Suprapubic skin (tissue), 4 donors: ENCODE measurements around the gene RPL13. TPM values are rescaled to one million over a fixed set of nuclear protein-coding genes. Genes with fewer than 3 reads are reported as not detected.

ENCODE experiments used
- DNase-seq, 2 donors: peaks; one replicate each; pipeline ENCODE4 v3.0.0-alpha.2; 2019; ENCODE audit warnings: low spot score in 2 of 2
- H3K27ac ChIP-seq: fragments of 200-600 bp; sonication (generic); one replicate; pipeline ENCODE4 v1.5.1; 2019
- H3K27me3 ChIP-seq: fragments of 200-600 bp; sonication (generic); one replicate; pipeline ENCODE4 v1.5.1; 2019
- H3K36me3 ChIP-seq: fragments of 200-600 bp; sonication (generic); one replicate; pipeline ENCODE4 v1.5.1; 2019
- H3K4me1 ChIP-seq: fragments of 200-600 bp; sonication (generic); one replicate; pipeline ENCODE4 v1.5.1; 2019
- H3K4me3 ChIP-seq: fragments of 200-600 bp; sonication (generic); one replicate; pipeline ENCODE4 v1.5.1; 2019; ENCODE audit warnings: mild to moderate bottlenecking
- H3K9me3 ChIP-seq: fragments of 200-600 bp; sonication (generic); one replicate; pipeline ENCODE4 v1.5.1; 2019
- EP300 ChIP-seq: sonication (generic); formaldehyde crosslinking; IDR thresholded peaks from one replicate; pipeline ENCODE4 v1.6.1; 2017; ENCODE audit warnings: antibody characterized with exemption
- POLR2A ChIP-seq, 2 donors: fragments of 450-650 bp; IDR thresholded peaks; one replicate each; pipeline ENCODE4 v1.6.1; 2017; ENCODE audit warnings: antibody characterized with exemption in 2 of 2, mild to moderate bottlenecking in 2 of 2, moderate library complexity in 2 of 2
- POLR2AphosphoS5 ChIP-seq, 3 donors: sonication (generic); formaldehyde crosslinking; IDR thresholded peaks; one replicate each; pipeline ENCODE4 v1.6.1; 2017; ENCODE audit warnings: antibody characterized with exemption in 3 of 3
- WGBS: methylation state at CpG from one replicate; pipeline ENCODE4 v1.1.5; 2018; 5-methylcytosine and 5-hydroxymethylcytosine counted together
- total RNA-seq, 4 donors: library from RNA; depleted of rRNA; stranded (reverse); fragments of >200 nt; gene quantifications; one replicate each; pipeline ENCODE4 v1.1.0, GENCODE V29; 2016
- TF ChIP-seq, protein P1 (sequence below), 2 donors: fragments of 200-600 bp in 1 of 2; fragments of 450-650 bp in 1 of 2; sonication (generic) in 1 of 2; IDR thresholded peaks; one replicate each; pipeline ENCODE4 v1.5.1; 2016 to 2019; ENCODE audit warnings: antibody characterized with exemption in 2 of 2, mild to moderate bottlenecking in 1 of 2, moderate library complexity in 1 of 2

RPL13 gene
- total RNA-seq, 4 donors from 2014 or later: 4,033 to 9,308 (median 7,964) TPM

DNA sequence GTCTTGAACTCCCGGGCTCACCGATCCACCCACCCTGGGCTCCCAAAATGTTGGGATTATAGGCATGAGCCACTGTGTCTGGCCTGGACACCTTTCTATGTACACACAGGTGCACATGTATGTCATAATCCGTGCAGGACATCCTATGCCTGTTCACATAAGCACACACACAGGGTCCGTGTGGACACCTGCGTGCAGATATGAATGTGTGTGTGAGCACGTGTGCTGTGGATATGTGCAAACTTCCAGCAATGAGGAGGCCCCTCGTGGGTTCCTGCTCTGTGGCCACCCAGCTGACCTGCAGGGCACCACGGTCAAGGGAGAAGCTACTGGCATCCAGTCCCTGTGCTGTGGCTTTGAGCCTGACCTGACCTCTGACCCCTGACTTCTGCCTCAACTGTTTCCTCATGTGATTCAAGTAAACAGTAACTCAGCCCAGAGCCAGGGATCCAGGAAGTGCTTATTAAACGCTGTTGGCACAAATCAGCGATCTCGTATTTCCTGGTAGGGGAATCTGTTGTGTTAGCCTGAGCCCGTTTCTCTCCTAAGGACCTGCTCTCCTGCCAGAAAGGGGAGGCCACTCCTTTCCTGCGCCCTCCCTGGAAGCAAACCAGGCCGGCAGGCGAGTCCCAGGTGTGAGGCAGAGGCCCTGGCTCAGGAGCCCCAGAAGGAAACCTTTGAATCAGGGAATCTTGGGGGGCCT, 21.5 kb downstream of the RPL13 start:
- H3K27me3 ChIP-seq: peaks cover 2% of the 10 kb centered on the region
- peaks cover 13% of the 10 kb centered on the region for H3K4me1 ChIP-seq
- no peak for DNase-seq
- 42% methylated on average over 14 of the region's 15 CpGs for WGBS
- H3K9me3 ChIP-seq: no peaks in the 10 kb centered on the region
- H3K4me3 ChIP-seq: no peak overlapping the region
- TF ChIP-seq POLR2AphosphoS5 (IDR thresholded peaks at IDR 0.05): peak in 1 of 3 donors; percentile 5
- TF ChIP-seq EP300: no peak
- TF ChIP-seq POLR2A (IDR thresholded peaks at IDR 0.05): no peak
- TF ChIP-seq, protein P1, sequence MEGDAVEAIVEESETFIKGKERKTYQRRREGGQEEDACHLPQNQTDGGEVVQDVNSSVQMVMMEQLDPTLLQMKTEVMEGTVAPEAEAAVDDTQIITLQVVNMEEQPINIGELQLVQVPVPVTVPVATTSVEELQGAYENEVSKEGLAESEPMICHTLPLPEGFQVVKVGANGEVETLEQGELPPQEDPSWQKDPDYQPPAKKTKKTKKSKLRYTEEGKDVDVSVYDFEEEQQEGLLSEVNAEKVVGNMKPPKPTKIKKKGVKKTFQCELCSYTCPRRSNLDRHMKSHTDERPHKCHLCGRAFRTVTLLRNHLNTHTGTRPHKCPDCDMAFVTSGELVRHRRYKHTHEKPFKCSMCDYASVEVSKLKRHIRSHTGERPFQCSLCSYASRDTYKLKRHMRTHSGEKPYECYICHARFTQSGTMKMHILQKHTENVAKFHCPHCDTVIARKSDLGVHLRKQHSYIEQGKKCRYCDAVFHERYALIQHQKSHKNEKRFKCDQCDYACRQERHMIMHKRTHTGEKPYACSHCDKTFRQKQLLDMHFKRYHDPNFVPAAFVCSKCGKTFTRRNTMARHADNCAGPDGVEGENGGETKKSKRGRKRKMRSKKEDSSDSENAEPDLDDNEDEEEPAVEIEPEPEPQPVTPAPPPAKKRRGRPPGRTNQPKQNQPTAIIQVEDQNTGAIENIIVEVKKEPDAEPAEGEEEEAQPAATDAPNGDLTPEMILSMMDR (IDR thresholded peaks at IDR 0.05): no peak
- no peak overlapping the region for H3K27ac ChIP-seq
- no peaks in the 10 kb centered on the region for H3K36me3 ChIP-seq

- Histone ChIP-seq H3K36me3 (no peaks in the 10 kb centered on the region), H3K9me3 (no peaks in the 10 kb centered on the region), H3K27me3 (no peaks in the 10 kb centered on the region), H3K4me1 (peaks cover 13% of the 10 kb centered on the region), H3K27ac (no peak overlapping the region), H3K4me3 (no peak overlapping the region)
- WGBS: 93% methylated on average over 5 of the region's 19 CpGs
- DNase-seq: no peak
- no peak for TF ChIP-seq POLR2AphosphoS5 (IDR thresholded peaks at IDR 0.05)
Measured at GRCh38 chr16:89582614-89583196, 22.2 kb downstream of the RPL13 start.

DNA sequence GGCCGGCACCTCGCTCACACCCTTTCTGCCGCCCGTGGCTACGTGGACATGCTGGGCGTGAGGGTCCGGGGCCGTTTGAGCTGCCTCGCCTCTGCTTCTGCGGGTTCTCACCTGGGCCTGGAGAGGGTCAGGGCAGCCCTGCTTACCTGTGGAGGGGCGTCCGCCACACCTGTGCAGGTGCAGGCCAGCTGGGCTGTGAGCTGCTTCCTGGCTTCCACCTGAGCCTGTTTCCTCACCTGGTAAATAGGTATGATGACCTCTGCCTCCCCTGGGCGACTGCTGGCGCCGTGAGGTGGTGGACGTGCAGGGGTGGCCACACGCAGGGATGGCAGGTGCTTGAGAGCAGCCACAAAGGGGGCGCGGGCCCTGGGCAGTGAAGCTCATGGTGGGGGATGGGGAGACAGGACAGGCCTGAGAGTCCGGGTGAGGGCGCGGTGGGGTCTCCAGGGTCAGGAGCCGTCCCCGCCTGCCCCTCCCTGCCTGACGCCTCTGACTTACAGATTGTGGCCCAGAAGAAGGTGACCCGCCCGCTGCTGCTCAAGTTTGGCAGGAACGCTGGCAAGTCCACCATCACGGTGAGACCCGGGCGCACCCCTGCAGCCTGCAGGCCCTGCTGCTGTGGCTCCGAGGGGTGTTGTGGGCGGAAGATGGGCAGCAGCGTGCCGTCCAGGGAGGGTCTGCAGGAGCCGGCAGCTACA, 22.9 kb downstream of the RPL13 start:
- Histone ChIP-seq H3K27ac (no peak overlapping the region), H3K9me3 (no peaks in the 10 kb centered on the region), H3K27me3 (no peaks in the 10 kb centered on the region), H3K4me3 (no peak overlapping the region), H3K36me3 (no peaks in the 10 kb centered on the region), H3K4me1 (peaks cover 13% of the 10 kb centered on the region)
- DNase-seq: no peak
- 82% methylated on average over 16 of the region's 36 CpGs for WGBS
- TF ChIP-seq EP300: no peak
- TF ChIP-seq, protein P1 (IDR thresholded peaks at IDR 0.05): no peak
- no peak for TF ChIP-seq POLR2AphosphoS5 (IDR thresholded peaks at IDR 0.05)
- no peak for TF ChIP-seq POLR2A (IDR thresholded peaks at IDR 0.05)

DNA sequence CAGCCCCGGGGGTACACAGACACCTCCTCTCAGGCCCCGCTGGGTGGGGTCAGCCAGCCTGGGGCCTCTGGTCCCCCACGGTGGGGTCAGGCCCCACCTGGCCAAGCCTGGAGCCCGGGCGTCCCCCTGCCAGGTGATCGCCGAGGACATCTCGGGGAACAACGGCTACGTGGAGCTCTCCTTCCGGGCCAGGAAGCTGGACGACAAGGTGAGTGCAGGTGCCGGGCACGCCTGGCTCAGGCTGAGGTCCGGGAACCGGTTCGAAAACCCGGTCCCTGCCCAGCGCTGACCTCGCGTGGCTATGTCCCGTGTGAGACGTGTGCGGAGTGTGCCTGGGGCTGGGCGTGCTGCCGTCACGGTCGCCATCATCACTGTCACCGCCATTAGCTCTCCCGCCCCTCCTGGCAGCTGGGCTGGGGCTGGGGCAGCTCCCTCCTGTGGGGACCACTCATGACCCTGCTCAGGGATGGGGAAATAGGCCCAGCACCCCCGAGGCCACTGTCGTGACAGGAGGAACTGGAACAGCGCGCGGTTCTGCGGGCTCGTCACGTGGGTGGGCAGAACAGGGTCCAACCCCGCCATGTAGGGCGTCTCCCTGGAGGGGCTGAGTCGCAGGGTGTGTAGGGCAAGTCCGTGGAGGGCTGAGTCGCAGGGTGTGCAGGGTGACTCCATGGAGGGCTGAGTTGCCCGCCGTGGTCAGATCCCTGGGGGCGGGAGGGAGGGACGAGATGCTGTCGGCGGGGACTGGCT, 23.6 kb downstream of the RPL13 start:
- Histone ChIP-seq H3K27me3 (no peaks in the 10 kb centered on the region), H3K27ac (no peak overlapping the region), H3K9me3 (no peaks in the 10 kb centered on the region), H3K36me3 (no peaks in the 10 kb centered on the region), H3K4me3 (no peak overlapping the region), H3K4me1 (peaks cover 13% of the 10 kb centered on the region)
- DNase-seq: no peak
- WGBS: 79% methylated on average over 31 of the region's 49 CpGs
- TF ChIP-seq POLR2A (IDR thresholded peaks at IDR 0.05): no peak
- no peak for TF ChIP-seq POLR2AphosphoS5 (IDR thresholded peaks at IDR 0.05)
- TF ChIP-seq, protein P1 (IDR thresholded peaks at IDR 0.05): no peak
- TF ChIP-seq EP300: no peak

DNA sequence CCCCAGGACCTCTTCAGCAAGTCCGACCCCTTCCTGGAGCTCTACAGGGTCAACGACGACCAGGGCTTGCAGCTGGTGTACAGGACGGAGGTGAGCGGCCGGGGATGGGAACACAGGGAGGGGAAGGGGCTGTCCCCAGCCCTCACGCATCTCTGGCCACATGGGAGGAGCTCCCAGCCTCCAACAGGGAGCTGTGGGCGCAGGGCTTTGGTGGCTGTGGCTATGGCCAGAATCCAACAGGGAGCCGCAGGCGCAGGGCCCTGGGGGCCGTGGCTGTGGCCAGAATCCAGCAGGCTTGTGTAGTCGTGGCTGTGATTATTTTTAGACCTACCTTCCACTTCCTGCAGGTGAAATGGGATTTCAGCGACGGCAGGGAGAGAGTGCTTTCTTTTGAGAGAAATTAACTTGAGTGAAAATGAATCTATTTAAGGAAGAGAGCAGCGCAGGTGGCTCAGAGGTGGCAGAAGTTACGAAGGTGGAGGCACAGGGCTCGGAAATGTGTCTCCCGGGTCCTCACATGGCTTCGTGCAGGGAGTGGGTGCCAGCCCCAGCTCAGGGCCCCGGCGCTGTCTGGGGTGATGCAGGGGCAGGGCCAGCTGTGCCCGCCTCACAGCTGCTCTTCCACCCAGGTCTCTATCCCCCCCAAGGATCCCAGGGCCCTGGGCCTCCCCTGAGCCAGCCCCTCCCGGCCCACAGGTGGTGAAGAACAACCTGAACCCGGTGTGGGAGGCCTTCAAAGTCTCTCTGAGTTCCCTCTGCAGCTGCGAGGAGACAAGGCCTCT, 24.5 kb downstream of the RPL13 start:
- Histone ChIP-seq H3K4me3 (no peak overlapping the region), H3K27ac (no peak overlapping the region), H3K4me1 (peaks cover 13% of the 10 kb centered on the region), H3K36me3 (no peaks in the 10 kb centered on the region), H3K27me3 (no peaks in the 10 kb centered on the region), H3K9me3 (no peaks in the 10 kb centered on the region)
- TF ChIP-seq EP300 (no peak), POLR2AphosphoS5 (IDR thresholded peaks at IDR 0.05) (no peak), POLR2A (IDR thresholded peaks at IDR 0.05) (no peak)
- WGBS: 46% methylated on average over 20 of the region's 25 CpGs
- no peak for DNase-seq
